ENCODE results near the gene MPRIP.

Gene MPRIP

DNA sequence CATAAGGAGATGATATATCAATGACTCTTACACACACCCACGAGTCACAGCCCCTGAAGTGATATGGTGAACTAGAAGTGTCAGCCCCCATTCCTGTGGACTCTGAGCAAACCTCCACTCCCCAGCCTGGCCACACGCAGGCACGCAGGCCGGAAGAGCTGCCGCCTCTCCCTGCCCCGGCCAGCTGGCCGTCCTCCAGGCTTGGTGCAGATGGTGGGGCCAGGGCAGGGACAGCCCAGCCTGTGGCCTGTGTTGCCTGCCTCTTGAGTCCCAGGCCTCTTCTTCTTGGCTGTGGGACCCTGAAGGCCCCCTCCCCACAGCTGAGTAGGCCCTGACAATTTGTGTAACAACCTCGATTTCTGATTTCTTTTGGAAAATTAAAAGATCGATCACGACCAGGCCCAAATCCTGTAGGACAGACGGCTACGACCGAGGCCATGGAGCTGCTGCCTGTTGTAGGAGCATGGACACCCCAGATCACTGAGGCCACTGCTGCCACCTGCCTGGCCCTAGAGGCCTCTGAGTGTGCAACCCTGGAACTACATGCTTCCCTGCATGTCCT is 10.0 kb upstream of the MPRIP start:
- TF ChIP-seq, protein P1, sequence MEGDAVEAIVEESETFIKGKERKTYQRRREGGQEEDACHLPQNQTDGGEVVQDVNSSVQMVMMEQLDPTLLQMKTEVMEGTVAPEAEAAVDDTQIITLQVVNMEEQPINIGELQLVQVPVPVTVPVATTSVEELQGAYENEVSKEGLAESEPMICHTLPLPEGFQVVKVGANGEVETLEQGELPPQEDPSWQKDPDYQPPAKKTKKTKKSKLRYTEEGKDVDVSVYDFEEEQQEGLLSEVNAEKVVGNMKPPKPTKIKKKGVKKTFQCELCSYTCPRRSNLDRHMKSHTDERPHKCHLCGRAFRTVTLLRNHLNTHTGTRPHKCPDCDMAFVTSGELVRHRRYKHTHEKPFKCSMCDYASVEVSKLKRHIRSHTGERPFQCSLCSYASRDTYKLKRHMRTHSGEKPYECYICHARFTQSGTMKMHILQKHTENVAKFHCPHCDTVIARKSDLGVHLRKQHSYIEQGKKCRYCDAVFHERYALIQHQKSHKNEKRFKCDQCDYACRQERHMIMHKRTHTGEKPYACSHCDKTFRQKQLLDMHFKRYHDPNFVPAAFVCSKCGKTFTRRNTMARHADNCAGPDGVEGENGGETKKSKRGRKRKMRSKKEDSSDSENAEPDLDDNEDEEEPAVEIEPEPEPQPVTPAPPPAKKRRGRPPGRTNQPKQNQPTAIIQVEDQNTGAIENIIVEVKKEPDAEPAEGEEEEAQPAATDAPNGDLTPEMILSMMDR (IDR thresholded peaks at IDR 0.05; ENCODE audit: low read depth, low read length) = peak; percentile 46; the same call in 1 of the 2 replicates
- Histone ChIP-seq H3K9me3 (ENCODE audit: severe bottlenecking) (no peaks in the 10 kb centered on the region), H3K27me3 (ENCODE audit: insufficient read depth, low read depth, severe bottlenecking) (no peaks in the 10 kb centered on the region), H3K4me3 (ENCODE audit: low read depth, low read length) (no peak overlapping the region), H3K27ac (peak overlapping the region; percentile 88), H3K36me3 (no peaks in the 10 kb centered on the region)
- peak; percentile 74 for DNase-seq

DNA sequence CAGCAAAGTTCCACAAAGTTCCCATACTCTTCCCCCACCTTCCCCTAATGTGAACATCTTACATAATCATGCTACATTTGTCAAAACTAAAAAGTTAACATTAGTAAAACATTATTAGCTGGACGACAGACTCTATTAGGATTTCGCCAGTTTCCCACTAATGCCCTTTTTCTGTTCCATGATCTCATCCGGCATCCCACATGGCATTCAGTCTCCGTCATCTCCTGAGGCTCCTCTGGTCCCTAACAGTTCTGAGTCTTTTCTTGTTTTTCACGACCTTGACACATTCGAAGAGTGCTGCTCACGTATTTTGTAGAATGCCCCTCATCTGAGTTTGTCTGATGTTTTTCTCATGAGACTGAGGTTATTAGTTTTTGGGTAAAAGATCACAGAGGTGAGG is 8.8 kb upstream of the MPRIP start:
- Histone ChIP-seq H3K27ac (no peak overlapping the region), H3K4me3 (ENCODE audit: low read depth, low read length) (no peak overlapping the region), H3K9me3 (ENCODE audit: severe bottlenecking) (no peaks in the 10 kb centered on the region), H3K27me3 (ENCODE audit: insufficient read depth, low read depth, severe bottlenecking) (no peaks in the 10 kb centered on the region), H3K36me3 (no peaks in the 10 kb centered on the region)
- TF ChIP-seq, protein P1 (IDR thresholded peaks at IDR 0.05; ENCODE audit: low read depth, low read length) = no peak
- DNase-seq = no peak

DNA sequence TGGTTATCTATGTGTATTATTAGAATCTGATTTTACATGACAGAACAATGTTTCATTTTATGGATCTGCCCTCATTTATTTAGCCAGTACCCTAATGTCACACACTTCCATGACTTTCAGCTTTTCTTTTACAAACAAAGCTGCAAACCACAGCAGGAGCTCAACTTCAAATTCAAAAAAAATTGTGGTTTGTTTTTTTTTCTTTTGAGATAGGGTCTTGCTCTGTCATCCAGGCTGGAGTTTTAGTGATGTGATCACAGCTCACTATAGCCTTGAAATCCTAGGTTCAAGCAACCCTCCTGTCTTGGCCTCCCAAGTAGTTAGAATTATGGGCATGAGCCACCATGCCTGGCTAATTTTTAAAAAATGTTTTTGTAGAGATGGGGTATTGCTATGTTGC is 8.2 kb upstream of the MPRIP start:
- H3K9me3 ChIP-seq (ENCODE audit: severe bottlenecking) = no peaks in the 10 kb centered on the region
- H3K27ac ChIP-seq = no peak overlapping the region
- no peak overlapping the region for H3K4me3 ChIP-seq (ENCODE audit: low read depth, low read length)
- H3K36me3 ChIP-seq = no peaks in the 10 kb centered on the region
- DNase-seq = no peak
- TF ChIP-seq, protein P1 (IDR thresholded peaks at IDR 0.05; ENCODE audit: low read depth, low read length) = no peak
- H3K27me3 ChIP-seq (ENCODE audit: insufficient read depth, low read depth, severe bottlenecking) = no peaks in the 10 kb centered on the region

DNA sequence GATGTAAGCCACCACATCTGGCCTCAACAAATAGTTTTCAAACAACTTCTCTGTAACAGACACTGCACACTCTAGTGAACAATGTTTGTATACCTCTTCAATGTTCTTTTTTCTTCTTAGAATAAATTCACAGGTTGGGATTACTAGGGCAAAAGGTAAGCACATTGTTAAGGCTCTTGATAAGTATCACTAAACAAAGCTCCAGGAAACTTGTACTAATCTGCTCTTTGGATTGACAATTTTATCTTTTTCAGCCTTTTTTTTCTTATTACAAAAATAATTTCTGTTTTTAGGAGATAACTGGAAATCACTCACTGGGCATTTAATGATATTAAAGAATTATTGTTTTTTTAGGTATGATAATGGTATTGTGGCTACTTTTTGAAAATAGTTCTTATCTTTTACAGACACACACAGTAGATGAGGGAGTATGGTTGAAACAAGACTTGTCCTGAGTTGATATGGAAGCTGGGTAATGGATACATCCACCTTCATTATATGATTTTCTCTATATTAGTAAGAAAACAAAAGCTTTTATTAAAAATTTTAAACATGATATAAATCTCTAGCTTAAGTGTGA is 7.7 kb upstream of the MPRIP start:
- no peak for DNase-seq
- Histone ChIP-seq H3K36me3 (no peaks in the 10 kb centered on the region), H3K27ac (no peak overlapping the region), H3K27me3 (ENCODE audit: insufficient read depth, low read depth, severe bottlenecking) (no peaks in the 10 kb centered on the region), H3K4me3 (ENCODE audit: low read depth, low read length) (no peak overlapping the region), H3K9me3 (ENCODE audit: severe bottlenecking) (no peaks in the 10 kb centered on the region)
- TF ChIP-seq, protein P1 (IDR thresholded peaks at IDR 0.05; ENCODE audit: low read depth, low read length) = no peak

DNA sequence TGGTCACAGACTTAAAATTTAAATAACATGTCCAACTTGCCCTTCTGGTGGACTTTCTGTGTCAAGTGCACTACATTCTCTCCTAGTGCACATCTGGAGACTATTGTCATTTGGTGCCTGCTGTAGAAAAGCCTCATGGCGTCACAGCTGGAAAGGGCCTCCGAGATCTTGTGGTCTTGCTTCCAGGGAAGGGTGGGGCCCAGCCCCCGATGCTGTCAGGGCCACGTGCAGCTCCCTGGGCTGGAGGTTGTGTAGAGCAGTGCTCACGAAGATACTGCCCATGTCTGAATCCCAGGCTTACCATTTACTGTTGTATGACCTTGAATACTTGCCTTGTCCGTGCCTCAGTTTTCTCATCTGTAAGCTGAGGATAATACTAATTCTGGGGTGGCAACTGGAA is 6.8 kb upstream of the MPRIP start:
- no peak for DNase-seq
- Histone ChIP-seq H3K9me3 (ENCODE audit: severe bottlenecking) (no peaks in the 10 kb centered on the region), H3K27me3 (ENCODE audit: insufficient read depth, low read depth, severe bottlenecking) (no peaks in the 10 kb centered on the region), H3K4me3 (ENCODE audit: low read depth, low read length) (no peak overlapping the region), H3K27ac (no peak overlapping the region), H3K36me3 (no peaks in the 10 kb centered on the region)
- TF ChIP-seq, protein P1 (IDR thresholded peaks at IDR 0.05; ENCODE audit: low read depth, low read length) = no peak
